Measurements from ENCODE around the gene EPS15.
"Not testable (repeated sequence)": the region's sequence is repeated elsewhere in the genome, so short reads cannot be mapped to it uniquely, and the experiment has no call there.

The EPS15 gene

DNA sequence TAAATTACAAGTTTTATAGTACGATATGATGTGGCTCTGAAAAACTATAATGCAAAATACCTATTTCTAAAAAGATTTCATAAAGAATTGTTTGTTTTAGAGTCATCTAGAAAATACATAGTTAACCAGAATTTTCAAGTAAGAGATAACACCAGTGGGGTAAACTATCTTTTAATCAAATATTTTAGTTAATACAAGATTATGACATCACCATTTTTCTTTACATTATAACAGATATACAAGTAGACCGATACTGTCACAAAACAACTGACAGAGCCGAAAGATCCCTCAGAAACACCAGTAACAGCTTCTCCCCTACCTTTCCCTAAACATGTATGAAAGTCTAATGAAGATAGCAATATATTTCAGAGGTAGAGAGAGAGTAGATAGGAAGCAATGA lies 54.2 kb downstream of the EPS15 start:
- DNase-seq (ENCODE audit: low spot score): no peak

DNA sequence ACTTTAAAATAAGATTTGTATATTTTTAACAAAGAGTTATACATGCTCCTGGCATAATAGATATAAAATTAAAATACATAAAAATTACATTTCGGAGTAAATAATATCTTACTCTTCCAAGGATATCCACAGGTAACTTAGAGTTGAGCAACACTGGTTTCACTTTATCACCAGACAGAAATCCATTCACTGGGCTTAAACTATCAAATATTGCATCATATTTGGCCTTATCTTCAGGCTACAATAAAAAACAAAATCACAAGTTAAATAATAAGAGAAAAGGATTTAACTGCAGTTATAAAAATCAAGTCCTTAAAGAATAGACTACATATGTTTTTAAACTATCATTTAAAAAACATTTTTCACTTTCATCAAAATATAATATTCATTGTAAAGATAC lies 55.5 kb downstream of the EPS15 start:
- DNase-seq (ENCODE audit: low spot score): no peak

DNA sequence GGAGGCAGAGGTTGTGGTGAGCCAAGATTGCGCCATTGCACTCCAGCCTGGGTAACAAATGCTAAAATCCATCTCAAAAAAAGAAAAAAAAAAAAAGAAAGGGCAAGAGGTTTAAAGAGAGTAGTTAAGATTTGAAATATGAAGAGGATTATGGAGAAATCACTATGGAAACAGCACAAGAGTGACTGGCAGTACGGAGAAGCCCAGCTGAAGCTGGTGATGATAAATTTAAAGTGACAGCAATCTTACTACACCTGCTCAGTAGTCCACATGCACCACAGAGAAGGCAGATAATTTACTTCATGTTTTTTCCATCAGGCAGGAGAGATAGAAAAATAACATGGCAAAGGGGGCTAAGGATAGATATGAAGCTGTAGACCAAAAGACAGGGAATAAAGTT lies 56.8 kb downstream of the EPS15 start:
- DNase-seq (ENCODE audit: low spot score): not testable (repeated sequence)

DNA sequence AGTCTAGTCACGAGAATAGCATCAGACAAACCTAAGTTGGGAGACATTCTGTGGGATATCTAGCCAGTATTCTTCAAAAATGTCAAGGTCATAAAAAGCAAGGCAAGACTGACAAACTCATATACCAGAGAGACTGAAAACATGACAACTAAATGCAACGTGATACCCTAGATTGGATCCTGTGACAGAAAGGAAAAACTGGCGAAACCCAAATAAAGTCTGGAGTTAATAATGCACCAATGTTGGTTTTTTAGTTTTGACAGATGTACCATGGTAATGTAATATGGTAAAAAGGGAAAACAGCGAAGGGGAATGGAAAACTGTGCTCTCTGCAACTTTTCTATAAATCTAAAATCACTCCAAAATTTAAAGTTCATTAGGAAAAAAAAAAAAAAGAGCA lies 64.5 kb downstream of the EPS15 start:
- DNase-seq (ENCODE audit: low spot score): no peak

DNA sequence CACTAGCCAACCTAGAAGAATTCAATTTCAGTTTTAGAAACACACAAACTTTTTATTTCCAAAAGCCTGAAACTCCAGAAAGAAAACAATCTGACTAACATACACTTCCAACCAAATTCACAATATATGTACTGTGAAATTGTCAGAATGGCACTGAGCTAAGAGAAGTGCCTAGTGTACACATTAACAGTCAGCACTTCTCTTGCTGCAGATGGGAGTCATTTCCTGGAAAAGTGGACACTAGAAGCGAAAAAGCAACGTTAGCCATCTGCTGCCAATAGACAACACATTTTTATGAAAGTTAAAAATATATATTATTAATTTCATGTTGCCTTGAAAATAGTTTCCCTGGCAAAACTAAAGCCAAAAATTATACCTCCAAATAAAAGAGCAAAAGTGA lies 66.1 kb downstream of the EPS15 start:
- no peak for DNase-seq (ENCODE audit: low spot score)

DNA sequence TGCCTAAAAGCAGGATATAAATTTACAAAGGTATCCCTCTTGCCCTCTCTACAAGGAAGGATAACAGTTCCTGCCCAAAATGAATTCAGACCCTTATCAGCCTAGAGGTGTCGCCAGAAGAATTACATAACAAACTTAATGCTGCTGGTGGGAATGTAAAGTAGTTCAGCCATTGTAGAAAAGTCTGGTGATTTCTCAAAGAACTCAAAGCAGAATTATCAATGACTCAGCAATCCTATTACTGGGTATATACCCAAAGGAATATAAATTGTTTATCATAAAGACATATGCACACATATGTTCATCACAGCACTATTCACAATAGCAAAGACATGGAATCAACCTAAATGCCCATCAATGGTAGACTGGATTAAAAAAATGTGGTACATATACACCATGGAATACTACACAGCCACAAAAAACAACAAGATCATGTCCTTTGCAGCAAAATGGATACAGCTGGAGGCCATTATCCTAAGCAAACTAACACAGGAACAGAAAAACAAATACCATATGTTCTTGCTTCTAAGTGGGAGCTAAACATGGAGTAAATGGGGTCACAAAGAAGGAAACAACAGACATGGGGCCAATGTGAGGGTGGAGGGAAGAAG lies 70.1 kb downstream of the EPS15 start:
- not testable (repeated sequence) for DNase-seq (ENCODE audit: low spot score)

DNA sequence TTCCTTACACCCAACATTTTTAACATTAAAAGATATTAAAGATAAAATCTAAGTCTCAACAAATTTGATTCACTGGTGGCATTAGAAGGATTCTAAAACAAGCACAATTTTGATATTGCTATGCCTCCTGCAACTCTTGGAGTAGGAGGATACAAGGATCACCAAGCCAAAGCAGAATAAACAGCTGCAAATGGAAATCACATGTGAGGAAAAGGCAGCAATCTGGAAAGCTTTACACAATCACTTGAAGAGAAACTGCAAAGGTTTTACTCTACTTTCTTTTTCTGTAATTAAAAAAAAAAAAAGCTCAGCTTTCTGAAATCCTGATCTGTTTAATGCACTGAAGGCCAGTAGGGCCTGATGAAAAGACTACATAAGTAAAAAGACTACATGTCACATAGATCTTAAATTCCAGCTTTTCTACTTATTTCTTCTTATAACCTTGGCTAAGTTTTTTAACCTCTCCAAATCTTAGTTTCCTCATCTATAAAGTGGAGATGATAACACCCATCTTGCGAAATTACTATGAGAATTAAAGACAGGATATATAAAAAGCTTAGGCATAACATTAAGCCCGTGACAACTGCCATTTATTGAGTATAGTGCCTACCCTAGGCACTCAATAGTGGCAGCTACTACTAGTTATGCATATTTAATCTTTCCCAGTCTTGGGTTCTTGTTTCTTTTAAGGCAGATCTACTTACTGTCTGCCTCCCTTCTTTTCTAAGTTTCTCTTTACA lies 73.5 kb downstream of the EPS15 start:
- no peak for DNase-seq (ENCODE audit: low spot score)

DNA sequence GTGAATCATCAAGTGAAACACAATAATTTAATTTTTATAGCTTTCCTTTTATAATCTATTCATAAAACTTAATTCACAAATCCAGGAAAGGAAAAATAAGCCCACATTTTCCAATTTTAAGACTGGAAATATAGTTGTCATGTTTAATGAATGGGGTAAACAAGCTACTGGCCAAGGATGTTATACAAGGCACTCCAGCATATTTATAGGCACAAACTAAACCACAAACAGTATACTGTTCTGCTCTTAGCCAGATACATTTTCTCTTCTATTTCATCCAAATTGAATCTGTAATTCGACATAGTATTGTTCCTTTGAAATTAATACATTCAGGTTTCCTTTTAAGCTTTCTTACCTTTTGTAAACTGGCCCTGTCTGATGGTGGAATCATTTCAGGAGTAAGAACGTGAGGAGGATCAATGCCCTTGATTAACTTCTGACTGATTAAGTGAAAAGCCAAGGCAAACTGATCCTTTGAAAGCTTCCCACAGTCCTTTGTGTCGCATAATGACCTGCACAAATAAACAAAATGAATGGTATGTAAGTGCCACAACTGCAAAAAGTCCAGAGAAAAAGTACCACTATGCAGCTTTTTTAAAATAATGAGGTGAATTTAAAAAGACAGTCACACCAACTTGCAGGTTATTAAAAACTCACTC lies 74.4 kb downstream of the EPS15 start:
- no peak for DNase-seq (ENCODE audit: low spot score)

DNA sequence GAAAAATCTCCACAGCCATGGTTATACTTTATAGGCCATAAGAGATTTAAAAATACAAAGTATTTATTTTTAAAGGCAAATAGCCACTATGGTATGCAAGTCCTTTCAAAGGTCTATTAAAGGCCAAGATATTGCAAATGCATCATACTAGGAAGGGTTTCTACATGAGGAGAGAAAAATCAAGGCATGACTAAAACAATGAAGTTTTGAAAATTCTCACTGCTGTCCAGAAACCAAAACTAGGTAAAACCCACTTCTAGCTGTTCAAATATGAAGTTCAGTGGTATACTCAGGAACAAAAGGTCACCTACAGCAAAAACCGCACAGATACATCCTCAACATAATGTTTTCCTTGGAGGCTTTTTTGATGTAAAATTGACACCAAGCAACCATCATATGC lies 75.0 kb downstream of the EPS15 start:
- no peak for DNase-seq (ENCODE audit: low spot score)

DNA sequence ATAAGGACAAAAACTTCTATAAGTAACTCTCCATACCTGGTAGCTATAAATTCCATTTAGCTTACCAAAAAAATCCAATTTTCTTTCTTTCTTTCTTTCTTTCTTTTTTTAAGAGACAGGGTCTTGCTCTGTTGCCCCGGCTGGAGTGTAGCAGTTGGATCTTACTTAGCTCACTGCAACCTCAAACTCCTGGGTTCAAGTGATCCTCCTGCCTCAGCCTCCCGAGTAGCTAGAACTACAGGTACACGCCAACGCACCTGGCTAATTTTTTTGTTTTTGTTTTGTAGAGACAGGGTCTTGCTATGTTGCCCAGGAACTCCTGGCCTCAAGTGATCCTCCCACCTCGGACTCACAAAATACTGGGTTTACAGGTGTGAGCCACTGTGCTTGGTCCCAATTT lies 75.5 kb downstream of the EPS15 start:
- no peak for DNase-seq (ENCODE audit: low spot score)

DNA sequence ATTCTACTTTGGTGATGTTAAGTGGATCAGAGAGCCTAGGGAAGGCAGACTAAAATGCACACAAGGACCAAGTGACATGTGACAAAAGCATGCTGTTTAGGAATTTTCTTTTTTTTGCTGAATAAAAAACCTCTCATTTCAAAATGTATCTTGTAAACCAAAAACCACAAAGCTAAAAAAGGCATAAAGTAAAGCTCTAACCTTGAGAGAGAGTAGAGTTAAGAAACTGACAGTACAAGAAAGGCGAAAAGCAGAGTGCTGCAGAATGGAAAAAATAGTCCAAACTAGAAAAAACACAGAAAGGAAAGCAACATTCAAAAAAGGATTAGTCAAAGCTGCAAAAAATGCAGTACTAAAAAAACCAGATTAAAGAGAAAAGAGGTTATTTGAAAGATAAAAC lies 76.5 kb downstream of the EPS15 start:
- no peak for DNase-seq (ENCODE audit: low spot score)

DNA sequence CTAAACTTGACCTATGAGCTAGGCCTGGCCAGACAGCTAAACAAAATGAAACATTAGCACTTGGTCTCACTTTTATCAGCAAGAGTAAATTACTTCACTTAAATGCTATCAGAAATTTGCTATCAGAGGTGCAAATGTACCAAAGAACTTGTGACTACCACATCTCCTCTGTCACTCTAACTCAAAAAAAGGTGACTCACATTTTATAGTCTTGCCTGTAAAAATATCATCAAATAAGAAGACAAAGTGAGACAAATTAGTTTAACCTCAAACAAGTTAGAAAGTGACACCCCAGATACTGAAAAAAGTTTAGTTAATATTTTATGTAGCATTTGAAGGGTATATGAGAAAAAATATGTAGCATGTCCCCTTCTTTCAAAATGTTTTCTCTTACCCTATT lies 76.9 kb downstream of the EPS15 start:
- no peak for DNase-seq (ENCODE audit: low spot score)

DNA sequence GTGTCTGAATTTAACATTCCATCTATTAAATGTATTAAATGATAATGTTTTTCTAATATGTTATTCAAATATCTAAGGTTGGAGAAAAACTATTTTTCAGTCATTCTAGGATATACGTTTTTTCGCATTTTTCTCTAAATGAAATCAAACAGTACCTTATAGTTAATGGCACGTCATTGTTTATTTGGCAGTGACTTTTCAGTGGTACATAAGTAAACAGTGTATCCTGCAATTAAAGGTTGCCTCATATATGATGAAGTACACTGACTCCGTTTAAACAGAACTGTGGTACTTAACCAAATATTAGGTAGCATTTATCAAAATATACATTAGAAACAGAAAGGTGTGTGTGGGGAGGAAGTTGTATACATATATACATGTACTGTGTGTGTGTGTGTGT lies 79.2 kb downstream of the EPS15 start:
- no peak for DNase-seq (ENCODE audit: low spot score)

DNA sequence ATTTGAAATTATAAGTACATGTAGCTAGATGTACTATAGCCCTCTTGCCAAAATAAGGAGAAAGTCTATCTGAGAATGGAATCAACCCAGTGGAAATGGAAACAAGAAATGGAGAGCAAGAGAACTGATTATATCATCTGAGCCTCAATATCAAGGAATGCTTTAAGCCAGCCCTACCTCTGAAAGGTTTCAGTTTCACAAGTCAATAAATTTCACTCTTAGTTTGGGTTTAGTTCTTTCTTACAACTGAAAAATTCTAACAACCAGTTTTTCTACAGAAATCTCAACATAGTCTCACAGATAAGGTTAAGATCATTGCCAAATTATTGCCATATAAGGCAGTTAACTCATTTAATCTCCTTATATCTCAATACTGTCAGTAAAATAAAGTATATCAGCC lies 80.0 kb downstream of the EPS15 start:
- no peak for DNase-seq (ENCODE audit: low spot score)

DNA sequence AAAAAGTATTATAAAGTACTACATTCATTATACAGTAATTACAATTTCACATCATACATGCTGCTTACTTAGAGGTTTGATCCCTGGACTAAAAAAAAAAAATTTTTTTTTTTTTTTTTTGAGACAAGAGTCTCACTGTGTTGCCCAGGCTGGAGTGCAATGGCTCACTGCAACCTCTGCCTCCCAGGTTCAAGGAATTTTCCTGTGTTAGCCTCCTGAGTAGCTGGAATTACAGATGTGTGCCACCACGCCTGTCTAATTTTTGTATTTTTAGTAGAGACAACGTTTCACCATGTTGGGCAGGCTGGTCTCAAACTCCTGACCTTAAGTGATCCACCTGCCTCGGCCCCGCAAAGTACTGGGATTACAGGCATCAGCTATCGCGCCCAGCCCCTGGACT lies 81.7 kb downstream of the EPS15 start:
- not testable (repeated sequence) for DNase-seq (ENCODE audit: low spot score)

DNA sequence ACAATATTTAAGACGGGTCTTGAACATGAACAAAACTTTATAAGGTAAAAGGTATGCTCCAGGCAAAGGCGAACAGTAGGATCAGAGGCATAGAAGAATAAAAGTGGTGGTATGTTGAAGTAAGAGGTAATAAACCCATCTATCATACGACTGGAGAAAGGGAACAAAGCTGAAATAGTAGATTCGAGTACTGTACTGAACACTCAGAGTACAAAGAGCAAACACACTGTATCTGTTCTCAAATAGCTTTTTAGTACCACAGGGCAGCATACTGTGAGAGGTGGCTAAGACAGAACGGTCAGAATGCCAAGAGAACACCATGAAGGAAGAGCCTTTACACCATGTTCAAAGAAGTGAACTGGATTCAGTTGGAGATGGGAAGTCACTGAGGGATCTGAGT lies 83.2 kb downstream of the EPS15 start:
- DNase-seq (ENCODE audit: low spot score): no peak

DNA sequence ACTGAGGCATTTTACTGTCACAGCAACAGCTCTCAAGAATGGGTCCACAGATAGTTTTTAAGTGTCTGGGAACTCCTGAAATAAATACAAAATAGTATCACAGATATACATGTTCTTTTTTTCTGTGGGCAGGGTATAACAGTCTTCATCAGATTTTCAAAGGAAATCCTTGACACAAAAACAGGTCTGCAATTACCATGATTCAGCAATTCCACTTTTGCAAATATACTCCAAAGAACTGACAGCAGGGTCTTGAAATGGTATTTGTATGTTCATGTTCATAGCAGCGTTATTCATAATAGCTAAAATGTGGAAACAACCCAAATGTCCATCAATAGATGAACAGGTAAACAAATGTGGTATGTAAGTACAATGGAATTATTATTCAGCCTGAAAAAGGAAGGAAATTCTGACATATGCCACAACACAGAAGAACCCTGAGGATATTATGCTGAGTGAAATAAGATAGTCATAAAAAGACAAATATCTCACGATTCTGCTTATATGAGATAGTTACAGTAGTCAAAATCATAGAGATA lies 85.0 kb downstream of the EPS15 start:
- DNase-seq (ENCODE audit: low spot score): no peak

DNA sequence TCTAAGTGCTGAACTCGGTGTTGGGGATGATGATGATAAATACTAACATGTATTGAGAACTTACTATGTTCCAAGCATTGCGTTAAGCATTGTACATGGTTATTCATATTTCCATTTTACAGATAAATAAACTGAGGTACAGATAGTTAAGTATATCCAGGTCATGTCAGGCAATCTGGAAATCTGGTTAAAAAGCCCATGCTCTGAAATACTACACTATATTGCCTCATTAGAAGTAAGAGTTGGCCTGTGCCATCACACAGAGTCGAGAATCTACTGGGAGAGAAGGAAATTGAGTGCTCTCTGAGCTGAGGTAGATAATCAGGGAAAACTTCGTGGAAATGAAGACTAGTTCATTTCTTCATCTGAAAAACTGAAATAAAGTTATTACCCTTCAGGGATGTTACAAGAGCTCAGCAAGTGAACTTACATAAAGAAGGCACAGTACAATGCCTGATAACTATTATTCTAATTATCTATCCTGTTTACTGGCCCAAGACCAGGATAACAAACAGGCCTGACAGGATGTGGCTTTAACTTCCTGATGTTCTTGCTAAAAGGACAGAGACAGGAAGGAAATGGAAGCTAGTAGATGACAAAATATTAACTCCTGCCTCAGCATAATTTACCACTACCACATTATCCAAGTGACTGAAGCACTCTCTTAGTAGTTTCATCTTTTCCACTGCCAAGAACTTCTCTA lies 85.6 kb downstream of the EPS15 start:
- DNase-seq (ENCODE audit: low spot score): no peak

DNA sequence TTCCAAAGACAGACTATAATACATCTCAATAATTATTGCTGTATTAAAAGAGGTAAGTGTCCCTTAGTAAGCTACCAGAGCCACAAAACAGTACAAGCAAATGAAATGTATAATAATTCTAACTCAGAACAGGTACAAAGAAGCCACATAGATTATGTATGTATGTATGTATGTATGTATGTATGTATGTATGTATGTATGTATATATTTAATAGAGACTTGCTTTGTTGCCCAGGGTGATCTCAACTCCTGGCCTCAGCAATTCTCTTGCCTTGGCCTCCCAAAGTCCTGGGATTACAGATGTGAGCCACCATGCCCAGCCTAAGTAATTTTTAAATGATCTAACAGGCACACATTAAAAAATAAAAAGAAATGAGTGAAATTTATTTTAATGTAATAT lies 86.9 kb downstream of the EPS15 start:
- DNase-seq (ENCODE audit: low spot score): no peak

DNA sequence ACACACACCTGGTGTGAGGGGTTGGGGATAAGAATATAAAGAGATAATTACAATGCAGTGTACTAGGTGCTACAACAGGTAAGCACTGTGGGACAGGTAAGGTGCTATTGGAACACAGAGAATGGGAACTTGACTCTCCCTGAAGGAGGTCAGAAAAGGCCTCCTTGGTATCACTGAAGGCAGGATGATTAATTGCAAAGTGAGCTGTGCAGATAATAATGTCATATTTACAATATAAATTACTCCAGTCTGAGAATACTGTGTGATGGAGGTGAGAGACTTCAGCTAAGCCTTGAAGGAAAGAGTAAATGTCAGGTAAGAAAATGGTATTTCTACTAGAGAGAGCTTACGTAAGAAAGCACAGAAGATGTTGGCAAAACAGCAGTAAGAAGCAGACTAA lies 91.6 kb downstream of the EPS15 start:
- no peak for DNase-seq (ENCODE audit: low spot score)

DNA sequence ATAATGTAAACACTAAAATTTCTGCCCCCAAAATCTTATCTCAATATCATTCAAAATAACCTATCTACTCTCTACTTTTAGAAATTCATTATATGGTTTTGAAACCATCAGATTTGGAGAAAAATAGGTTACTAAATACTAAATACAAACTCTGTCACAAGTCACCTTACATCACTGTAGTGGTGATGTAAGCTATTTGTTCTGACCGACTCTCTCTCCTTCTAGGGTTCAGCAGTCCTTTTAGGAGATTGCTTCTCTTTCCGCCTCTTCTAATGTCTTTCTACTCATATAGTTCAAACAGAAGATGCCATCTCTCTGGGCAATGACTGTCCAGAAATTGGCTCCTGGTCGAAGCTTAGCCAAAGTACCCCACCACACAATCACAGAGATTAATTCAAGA lies 93.1 kb downstream of the EPS15 start:
- DNase-seq (ENCODE audit: low spot score): no peak

DNA sequence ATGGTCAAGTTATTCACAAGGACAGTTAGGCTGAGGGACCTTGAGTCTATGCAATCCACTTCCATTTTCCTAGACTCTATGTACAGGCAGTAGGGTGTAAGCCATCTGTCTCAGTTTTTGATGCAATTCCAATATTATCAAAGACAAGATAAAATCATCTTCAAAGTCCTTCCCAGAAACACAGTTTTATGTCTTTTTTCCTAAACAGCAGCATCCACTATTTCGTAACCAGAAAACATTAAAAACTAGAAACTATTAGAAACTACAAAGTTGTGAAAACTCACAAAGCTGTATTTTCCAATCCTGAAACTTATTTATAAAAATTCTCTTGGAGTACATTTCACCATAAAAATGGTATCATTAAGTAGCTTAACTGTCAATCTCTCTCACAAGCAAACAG lies 93.8 kb downstream of the EPS15 start:
- no peak for DNase-seq (ENCODE audit: low spot score)

Data from germinal center (tissue), 1 donor.